M059J (cell line): ENCODE data around the gene SLC4A1. TPM values are rescaled to one million over a fixed set of nuclear protein-coding genes. Genes with fewer than 3 reads are reported as not detected.

Experiments used
- DNase-seq: peaks from one replicate; pipeline ENCODE4 v3.0.0-alpha.2; 2012; ENCODE audit warnings: low read depth
- total RNA-seq: library from RNA; depleted of rRNA; stranded (reverse); fragments of >200 nt; shearing (Covaris generic); gene quantifications from 2 replicates; pipeline ENCODE4 v1.2.3, GENCODE V29; 2014

SLC4A1 gene
- total RNA-seq, 1 experiment from 2014 or later, result not detected

DNA sequence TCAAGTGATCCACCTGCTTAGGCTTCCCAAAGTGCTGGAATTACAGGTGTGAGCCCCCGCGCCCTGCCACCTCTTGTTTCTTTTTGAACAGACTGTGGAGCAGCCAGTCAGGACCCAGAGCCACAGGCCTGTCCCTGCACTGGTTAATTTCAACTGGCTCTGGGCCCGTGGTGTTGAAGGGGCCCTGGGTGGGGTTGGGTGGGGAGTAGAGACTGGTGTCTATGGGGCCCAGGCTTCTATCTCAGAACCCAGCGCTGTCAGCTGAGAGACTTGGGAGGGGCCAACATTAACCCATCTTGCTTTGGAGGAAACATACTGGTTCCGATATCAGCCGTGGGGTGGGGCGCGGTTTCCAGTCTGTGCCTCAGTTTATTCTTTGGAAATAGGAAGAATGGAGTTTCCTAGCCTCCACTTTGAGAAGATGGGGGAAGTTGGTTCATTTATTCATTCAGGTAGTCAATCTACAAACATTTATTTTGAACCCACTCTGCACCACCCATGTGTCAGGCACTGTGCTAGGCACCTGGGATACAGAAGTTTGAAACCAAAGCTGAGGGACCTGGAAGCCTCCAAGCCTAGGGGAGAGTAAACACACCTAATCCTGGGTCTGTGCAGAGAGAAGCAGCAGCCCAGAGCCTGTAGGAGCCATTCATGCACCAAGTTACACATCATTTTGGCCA is 15.5 kb upstream of the SLC4A1 start:
- no peak for DNase-seq

DNA sequence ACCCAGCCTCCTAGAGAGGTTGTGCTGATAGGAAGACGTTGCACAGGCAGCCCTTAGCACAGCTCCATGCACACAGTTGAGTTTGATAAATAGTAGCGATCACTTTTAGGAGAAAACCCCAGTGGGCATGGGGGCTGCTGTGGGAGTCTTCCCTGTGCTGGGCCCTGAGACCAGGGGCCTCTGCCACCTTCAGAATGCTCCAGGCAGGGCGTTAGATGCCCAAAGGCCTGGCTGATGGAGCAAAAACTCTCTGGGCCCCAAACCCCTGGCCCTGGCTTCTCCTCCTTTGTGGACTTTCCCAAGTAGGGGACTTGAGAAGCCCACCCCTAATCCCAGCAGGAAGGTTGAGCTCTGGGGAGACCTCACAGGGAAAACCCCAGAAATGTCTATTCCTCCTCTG is 14.3 kb upstream of the SLC4A1 start:
- no peak for DNase-seq

DNA sequence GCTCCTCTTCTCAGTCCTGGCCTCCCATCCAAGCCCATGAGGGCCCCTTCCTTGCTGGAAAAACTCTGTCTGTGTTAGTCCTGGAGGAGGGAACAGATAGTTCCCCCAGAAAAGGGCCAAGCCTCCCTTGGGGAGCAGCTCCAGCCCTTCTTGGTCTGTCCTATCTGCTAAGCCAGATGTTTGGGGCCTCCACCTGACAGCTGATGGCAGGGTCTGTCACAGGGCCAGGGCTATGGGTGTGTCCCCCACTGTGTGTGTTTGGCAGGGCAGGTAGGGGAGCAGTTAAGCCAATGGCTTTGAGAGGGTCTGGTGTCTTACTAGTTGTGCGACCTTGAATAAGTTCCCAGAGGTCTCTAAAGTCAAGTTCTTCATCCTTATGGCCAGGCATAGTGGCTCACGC is 13.6 kb upstream of the SLC4A1 start:
- DNase-seq, result no peak

DNA sequence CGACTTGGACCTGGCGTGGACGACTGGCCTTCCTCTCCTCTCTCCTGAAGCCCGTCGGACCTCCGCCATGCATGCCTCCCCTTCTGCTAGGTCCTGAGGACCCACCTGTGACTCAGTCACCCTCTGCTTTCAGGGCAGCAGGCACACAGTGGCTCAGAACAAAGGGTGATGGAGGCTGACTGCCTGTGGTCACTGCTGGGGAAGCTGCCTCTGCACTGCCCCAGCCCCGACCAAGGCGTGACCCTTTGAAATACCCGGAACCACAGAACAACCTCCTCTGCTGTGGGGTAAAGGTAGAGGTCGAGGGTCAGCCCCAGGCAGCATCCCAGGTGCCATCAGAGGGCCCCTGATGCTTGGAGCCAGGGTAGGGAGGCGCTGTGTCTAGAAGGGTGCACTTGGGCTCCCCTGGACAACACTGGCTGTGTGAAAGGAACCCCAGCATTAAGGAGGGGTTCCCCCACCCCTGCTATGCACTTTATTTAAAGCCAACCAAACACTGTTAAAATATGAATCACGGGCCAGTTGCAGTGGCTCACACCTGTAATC is 12.5 kb upstream of the SLC4A1 start:
- DNase-seq, result no peak

DNA sequence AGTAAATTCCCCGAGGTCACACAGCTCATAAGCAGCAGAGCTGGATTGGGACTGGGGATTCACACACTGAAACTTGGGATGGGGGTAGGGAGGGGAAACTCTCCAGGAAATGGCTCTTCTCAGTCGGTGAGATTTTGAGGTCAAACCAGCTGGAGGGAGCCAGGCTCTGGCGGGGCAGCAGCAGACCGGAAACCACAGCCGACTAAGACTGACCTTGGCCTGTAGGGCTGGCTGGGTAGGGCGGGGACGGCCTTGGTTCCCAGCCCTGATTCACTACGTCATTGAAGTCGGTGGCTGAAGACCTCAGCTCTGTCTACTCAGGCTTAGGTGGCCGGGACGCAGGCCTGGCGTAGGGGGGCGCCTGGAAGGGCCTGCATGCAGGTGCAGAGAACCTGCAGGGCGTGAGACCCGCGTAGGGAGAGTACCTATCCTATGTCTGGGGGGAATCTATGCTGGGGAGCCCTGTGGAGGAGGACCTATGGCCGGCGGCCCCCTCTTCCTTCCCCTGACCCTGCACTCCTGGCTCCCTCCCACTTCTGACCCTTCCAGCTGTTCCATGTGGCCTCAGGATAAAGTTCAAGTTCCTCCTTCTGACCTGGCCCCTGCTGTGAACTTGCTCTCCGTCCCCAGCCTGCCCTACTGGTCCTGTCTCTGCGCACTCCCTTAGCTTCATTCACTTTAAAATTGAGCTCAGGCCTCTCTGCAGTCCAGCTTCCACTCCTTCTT is 11.9 kb upstream of the SLC4A1 start:
- peak; percentile 94 for DNase-seq

DNA sequence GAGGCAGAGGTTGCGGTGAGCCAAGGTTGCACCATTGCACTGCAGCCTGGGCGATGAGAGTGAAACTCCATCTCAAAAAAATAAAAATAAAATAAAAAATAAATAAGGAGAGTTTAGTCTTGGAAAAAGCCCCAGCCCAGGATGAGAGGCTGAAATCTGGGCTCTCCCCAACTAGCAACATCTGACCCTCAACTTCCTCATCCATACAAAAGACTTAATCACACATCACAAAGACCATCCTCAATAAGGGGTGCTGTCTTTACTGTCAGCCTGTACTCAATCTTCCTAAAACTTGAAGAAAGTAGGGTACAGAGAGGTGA is 11.4 kb upstream of the SLC4A1 start:
- no peak for DNase-seq

DNA sequence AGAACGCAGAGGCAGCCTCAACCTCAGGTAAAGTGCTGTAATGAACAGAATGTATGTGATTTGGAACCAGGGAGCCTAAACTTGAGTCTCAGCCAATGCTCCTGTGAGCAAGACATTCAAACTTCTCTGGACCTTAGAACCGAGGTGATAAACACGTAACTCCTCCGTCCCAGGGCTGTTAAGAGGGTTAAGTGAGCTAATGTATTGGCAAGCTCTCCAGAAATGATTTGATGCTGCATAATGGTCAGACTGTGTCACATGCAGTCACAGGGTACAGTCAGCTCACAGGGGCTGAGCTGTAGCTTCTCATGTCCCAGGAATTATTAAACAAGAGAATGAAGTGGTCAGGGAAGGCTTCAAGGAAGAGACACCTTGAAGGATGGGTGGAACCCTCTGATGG is 10.0 kb upstream of the SLC4A1 start:
- peak; percentile 48 for DNase-seq

DNA sequence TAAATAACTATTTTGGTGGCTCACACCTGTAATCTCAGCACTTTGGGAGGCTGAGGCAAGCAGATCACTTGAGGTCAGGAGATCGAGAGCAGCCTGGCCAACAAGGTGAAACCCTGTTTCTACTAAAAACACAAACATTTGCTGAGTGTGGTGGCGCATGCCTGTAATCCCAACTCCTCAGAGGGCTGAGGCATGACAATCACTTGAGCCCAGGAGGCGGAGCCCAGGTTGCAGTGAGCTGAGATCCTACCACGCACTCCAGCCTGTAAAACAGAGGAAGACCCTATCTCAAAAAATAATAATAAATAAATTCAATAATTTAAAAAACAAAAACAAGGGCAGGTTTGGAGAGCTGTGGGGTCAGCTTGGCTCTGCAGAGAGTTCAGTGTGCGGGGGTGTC is 5.7 kb upstream of the SLC4A1 start:
- DNase-seq, result no peak

DNA sequence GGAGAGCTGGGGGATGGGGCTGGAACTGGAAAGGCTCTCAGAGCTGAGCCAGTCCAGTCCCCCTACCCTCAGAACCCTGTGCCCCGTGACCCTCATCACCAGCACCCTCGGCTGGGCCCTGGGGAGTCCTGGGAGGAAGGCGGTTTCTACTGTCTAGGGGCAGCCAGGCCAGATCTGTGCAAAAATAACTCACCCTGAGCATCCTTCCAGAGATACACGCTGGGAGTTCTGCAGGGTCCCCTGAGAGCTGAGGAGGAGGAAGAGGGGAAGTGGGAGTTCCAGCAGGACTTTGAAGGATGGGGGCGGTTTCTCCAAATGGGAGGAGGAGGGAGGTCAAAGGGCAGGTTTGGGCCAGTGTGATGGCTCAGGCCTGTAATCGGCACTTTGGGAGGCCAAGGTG is 5.0 kb upstream of the SLC4A1 start:
- no peak for DNase-seq

DNA sequence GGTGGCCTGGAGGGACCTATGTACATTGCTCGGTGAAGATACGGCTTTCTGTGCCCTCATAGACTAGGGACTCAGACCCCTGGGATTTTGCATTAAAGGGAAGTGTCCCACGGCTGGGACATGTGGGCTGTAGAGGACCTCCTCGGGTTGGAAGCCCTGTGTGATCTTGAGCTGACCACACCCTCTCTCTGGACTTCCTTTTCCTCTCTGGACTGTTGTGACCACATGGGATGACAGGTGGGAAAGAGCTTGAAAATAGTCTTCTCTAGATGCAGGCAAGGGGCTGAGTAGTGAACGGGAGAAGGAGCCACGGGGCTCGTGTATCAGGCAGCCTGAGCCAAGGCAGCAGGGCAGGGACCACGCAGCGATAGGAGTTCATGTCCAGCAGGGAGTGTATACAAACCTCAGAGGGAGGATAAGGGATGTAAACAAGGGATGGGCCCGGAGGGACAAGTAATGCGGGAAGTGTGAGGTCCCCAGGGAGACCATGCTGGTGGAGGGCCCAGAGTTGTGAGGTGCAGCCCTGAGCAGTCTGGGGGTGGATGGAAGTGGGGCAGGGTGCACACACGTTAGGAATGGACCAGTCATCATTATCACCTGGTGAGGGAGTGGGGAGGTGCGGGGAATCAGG is 4.5 kb upstream of the SLC4A1 start:
- DNase-seq, result no peak

DNA sequence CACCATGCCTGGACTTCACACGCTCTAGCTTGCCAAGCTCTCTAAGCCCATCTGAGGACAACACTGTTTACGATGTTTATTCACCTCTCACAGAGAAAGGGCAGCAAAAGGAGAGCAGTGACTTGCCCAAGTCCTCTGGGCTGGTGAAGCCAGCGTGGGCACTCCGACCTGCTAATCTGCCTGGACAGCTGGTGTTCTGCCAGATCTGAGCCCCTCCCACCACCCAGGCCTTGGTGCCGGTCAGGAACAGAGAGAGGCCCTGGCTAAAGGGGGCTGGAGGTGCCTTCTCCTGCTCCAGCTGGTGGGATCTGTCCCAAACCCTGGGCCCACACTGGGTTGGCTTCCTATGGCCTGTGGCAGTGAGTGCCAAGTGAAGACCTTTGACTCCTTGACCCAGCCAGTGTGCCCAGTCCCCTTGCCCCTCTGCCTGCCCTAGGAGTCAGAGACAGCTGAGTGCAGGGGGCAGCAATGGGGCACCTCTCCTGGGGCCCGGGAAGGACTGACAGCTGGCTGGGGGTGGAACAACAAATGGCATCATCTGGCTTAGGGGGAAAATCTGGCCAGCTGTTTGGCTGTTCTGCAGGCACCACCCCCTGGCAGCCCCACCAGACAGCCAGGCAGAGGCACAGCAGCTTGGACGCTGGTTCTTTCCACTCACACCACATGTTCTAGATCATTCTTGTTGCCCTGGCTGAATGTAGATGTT is 1.8 kb upstream of the SLC4A1 start:
- no peak for DNase-seq

DNA sequence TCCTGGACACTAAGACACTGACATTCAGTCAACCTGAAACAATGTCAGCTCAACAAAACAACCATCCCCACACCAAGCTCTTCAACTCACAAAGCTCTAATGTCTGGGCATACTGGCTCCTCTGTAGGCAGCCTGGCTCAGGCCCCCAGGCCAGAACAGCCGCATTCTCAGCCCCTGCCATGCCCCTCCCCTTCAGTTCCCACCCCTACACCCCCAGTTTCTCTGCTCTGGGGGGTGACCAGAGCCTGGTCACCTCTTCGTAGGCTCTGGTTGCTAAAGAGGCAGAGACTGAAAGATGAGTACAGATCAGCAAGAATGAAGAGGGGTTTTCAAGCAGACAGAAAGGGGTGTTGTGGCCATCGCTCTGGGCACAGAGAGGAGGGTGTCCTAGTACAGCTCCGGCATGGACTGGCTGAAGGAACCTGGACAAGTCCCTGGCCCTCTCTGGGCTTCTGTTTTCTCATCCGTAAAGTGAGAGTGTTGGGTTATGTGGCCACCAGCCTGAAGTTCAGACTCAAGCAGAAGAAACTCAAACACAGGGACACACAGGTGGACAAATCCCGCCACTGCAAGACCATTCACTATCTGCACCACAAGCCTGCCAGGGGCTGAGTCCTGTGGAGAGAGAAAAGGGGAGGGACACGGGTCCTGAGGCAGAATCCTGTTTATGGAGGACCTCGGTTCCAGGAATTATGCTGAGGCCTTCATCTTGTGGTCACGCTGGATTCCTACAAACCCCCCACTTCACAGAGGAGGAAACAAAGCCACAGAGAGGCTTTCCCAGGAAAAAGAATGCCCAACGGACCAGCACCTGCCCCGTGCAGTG is 987 bp upstream of the SLC4A1 start:
- DNase-seq, result peak; percentile 15

DNA sequence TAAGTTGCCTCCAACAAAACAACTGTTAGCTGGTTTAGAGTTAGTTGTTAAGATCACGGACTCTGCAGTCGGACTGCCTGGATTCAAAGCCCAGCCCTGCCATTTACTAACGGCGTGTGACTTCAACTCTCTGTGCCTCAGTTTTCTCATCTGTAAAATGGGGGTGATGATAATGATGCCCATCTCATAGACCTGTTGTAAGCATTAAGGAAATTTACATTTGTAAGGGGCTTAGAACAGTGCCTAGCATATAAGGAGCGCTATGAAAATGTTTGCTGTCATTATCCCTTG is 825 bp downstream of the SLC4A1 start:
- no peak for DNase-seq

DNA sequence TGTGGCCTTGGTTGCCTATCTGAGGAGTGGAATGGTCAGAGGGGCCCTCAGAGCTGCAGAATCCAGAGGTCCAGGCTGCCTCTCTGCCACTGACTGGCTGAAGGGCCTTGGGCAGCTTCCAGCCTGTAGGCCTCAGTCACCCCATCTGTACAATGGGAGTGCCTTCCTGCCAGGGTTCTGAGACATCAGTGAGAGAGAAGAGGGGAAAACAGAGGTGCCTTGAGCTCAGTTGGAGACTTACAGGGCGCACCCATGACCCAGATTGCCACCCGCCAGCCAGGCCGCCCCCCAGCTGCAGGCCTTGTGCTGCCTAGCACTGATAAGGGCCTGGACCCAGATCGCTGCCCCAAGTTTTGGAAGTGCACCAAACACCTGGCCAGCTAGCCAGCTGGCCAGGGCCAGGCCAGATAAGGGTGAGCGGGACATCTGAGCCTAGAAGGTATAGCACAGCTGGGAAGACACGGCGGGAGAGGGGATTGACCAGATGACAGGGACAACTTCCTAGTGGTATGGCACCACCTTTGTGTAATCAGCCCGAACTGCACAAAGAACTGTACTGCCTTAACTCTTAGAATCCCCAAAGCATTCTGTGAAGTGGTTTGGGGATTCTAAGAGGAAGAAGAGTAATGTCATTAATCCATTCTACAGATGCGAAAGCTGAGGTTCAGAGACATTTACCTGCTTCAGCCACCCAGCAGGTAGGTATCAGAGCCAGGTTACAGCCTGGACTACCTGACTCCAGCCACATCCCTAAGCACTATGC is 1.4 kb downstream of the SLC4A1 start:
- no peak for DNase-seq

DNA sequence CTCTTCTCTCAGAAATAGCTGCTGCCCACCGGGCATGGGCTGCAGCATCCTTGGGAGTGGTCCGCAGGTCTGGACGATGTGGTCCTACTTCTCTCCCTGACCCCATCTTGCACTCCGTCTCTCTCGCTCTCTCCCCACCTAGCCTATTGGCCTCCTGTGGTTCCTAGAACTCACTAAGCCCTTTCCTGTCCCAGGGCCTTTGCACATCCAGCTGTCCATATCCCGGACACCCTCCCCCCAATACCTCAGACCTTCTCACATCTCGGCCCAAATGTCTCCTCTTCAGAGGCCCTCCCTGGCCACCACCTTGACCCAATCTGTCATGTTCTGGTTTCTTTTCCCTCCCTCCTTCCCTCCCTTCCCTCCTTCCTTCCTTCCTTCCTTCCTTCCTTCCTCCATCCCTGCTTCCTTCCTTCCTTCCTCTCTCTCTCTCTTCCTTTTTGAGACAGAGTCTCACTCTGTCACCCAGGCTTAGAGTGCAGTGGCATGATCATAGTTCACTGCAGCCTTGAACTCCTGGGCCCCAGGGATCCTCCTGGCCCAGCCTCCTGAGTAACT is 4.5 kb downstream of the SLC4A1 start:
- no peak for DNase-seq

DNA sequence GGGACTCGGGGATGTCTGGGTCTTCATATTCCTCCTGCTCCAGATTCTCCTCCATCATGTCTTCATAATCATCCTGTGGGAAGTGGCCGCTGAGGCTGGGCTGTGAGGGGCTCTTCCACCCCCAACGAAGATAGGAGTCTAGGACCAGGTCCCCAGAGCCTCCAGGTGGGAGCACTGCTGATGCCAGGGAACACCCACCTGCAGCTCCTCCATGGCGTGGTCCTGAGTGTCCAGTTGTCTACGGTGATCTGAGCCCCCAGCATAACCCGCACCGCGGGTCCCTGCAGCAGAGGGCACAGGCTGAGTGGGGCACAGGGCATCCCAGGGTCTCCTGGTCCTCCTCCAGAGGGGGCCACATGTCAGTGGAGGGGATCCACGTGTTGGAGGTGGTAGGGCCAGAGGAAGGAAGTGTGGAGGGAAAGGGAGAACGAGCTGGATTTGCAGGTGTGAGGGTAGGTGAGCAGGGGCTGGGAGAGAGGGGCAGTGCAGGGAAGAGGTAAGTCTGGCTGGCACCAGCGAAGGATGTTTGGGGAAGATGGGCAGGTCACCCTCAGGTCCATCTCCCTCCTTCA is 5.2 kb downstream of the SLC4A1 start:
- no peak for DNase-seq

DNA sequence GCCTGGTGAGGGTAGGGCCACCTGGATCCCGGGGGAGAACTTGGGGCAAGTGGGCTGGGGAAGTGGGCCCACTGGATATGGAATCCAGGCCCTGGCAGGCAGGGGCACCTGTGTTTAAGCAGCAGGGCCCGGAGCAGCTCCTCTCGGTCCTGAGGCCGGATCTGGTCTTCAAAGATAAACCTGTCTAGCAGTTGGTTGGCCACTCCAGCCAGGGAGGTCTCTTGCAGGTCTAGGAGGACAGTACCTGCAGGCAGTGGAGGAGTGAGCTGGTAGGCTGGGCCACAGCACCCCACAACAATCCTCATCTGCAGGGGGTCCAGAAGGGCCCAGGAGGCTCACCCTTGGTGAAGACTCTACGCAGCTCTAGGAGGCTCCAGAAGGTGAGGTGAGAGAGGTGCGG is 7.6 kb downstream of the SLC4A1 start:
- no peak for DNase-seq

DNA sequence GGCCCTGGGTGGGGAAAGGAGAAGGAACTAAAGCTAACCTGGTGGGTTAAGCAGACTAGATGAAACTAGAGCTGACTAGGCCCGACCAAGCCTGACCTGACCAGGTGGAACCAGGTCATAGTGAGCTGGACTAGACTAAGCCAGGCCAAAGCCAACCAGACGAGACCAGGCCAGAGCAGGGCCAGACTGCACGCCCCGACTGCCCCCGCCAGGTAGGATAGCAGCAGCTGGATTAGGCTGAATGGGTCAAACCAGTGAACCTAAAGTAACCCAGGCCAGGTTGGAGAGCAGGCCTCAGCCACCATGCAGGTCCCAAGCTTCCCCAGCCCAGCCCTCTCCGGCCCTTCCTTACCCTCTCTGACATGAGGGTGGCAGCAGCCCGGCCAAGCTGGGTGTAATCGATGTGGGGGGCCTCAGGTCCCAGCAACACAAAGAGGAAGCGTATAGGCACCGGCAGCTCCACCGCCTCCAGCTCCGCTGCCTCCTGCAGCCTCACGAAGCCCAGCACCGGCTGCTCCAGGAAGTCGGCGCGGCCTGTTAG is 9.1 kb downstream of the SLC4A1 start:
- DNase-seq, result no peak

DNA sequence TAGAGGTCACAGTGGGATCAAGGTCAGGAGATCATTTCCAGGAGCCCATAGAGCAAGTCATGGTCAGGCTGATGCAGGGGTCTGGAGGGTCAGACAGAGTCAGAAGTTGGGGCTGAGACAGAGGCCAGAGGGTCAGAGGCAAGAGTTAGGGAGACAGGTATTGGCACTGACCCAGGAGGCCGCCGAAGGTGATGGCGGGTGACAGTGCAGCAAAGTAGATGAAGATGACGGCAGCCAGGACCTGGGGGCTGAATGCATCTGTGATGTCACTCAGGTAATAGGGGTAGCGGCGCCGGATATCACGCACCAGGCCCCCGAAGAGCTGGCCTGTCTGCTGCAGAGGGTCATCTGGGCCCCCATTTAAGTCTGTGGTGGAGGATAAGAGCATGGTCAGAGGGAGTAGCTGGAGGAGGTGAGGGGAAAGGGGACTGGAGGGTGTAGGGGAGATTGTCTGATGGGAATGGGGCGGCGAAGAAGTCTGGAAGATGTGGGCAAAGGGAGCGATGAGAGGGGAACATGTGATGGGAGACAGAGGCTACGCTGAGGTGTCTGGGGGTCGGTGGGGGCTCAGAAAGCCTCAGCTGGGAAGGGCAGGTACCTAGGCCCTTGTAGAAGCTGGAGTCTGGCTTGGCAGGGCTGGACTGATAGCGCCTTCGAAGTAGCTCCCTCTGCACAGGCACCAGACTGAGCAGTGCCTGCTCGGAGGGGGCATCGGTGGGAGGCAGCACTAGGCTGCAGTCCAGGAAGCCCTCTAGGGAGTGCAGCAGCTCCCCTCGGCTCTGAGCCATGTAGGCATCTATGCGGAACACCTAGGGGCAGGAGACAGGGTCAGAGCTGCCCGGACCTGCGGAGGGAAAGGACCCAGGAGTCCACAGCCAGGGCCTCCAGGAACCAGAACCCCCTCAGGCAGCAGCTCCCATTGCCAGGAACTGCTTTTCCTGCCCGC is 9.8 kb downstream of the SLC4A1 start:
- DNase-seq, result no peak
